GM12878 (cell line): Measurements from ENCODE around the gene IFI35.

Experiments
- CTCF ChIP-seq, 3 experiments: IDR thresholded peaks in 2 of 3; conservative IDR thresholded peaks in 1 of 3; 2 replicates each; pipeline ENCODE4 v1.5.1; 2011; ENCODE audit warnings: low read depth in 3 of 3, low read length in 3 of 3, mild to moderate bottlenecking in 3 of 3, control low read depth in 2 of 3, moderate library complexity in 2 of 3, inconsistent platforms in 1 of 3, mixed read lengths in 1 of 3; ENCODE audit not compliant: control insufficient read depth in 2 of 3, insufficient read depth in 1 of 3; ENCODE audit errors: extremely low read depth in 1 of 3
- DPF2 ChIP-seq: fragments of 450-650 bp; IDR thresholded peaks from 2 replicates; pipeline ENCODE4 v1.6.1; 2017; ENCODE audit warnings: mild to moderate bottlenecking
- EZH2 ChIP-seq: IDR thresholded peaks from 2 replicates; pipeline ENCODE4 v1.6.1; 2012; ENCODE audit warnings: low read depth, mild to moderate bottlenecking, control low read depth, inconsistent platforms, low read length, borderline replicate concordance; ENCODE audit not compliant: control insufficient read depth
- NFXL1 ChIP-seq: fragments of 450-650 bp; IDR thresholded peaks from 2 replicates; pipeline ENCODE4 v1.6.1; 2017; ENCODE audit warnings: antibody characterized with exemption, mild to moderate bottlenecking, borderline replicate concordance

DNA sequence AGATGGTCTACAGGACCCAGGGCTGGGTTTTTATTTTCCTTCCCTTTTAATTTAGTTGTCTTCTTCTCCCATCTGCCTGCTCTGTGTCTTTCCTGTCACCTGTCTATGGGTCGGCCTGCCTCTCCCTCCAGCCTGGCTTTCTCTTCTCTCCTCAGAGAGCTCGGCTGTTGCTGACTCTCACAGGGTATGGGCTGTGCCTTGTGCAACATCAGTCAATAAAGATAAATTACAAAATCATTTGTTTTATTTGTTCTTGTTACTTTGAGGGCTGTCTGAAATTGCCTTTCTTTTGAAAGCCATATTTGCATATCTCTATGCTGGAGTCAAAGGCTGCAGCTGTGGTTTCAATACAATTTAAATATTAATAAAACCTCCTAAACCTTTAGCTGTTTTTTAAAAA is 34.1 kb downstream of the IFI35 start:
- TF ChIP-seq DPF2: no peak
- TF ChIP-seq EZH2: no peak
- no peak for TF ChIP-seq CTCF (IDR thresholded peaks at IDR 0.05 in 2 of 3, conservative IDR thresholded peaks at IDR 0.05 in 1 of 3; ENCODE audit: control insufficient read depth in 2 of 3, extremely low read depth in 1 of 3, insufficient read depth in 1 of 3, low read depth in 3 of 3, low read length in 3 of 3)
- TF ChIP-seq NFXL1: no peak
